ENCODE data around the gene SLC9A3. TPM values are rescaled to one million over a fixed set of nuclear protein-coding genes. Genes with fewer than 3 reads are reported as not detected.

The SLC9A3 gene
- total RNA-seq = under 1 TPM; 0.69 to 0.71 TPM
- long read RNA-seq, donor 1, partial matches to known transcripts = 0 of 5 reads
- long read RNA-seq, donor 1, other reads (novel, unspliced or antisense) = 5 of 5 reads
- long read RNA-seq, donor 2, partial matches to known transcripts = 0 of 12 reads
- long read RNA-seq, donor 2, other reads (novel, unspliced or antisense) = 12 of 12 reads

DNA sequence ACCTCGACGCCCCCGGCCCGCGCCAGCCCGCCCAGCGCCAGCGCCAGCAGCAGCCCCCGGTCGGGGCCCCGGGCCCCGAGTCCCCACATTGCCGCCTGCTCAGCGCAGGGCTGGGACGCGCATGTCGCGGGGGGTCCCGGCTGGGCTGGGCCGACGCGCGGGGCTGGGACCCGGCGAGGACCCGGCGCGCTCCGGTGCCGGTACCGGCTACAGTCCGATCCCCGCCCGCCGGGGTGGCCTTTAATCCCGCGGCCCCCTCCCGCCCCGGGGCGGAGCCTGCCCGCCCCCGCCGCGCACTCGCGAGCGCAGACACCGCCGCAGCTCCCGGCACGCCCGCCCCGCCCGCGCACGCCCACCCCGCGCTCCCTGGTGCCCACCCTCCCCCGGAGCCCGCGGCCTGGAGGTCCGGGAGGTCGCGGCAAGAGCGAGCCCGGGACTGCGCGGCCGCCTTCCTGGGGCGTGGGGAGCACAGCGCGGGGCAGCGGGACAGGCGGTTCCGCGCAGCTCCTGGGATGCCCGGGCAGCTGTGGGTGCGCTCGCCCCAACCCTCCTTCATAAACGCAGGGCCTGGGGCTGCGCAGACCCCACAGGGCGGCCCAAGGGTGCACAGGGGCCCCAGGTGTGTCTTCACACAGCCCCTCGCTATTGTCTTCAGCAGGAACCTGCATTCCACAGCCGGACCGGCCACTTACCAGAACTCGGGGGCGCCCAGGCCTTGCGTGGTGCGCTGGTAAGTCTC lies at the start of gene SLC9A3:
TSS of gene SLC9A3 (minus strand) at position 216 of the 739 bp plus-strand sequence.
- DNase-seq (ENCODE audit: low spot score) = no peak
- intact Hi-C loops (cut with DNase I) = no loop called here

DNA sequence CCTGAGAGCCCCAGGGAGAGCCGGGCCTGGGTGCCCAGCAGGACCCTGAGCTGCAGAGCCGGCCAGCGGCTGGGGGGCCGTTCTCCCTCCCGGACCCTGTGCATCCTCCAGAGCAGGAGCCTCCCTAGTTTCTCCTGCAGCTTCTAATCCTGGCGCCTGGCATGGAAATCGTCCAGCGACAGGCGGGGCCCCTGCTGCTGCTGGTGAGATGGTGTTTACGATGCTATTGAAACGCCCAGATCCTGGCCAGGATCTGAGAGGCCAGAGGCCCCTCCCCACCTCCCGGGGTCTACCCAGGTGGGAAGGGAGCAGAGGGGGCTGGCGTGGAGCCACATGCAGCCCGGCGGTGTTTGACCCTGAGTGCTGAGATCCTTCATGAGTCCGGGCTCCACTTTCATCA lies 49.7 kb upstream of the SLC9A3 start:
- intact Hi-C loops (cut with DNase I) = loop anchor here in 1 of 2 donors (1.0 kb wide), 1 partner anchor 32 kb away; no protein-coding TSS in a partner anchor
- peak; percentile 55 for DNase-seq (ENCODE audit: low spot score)

DNA sequence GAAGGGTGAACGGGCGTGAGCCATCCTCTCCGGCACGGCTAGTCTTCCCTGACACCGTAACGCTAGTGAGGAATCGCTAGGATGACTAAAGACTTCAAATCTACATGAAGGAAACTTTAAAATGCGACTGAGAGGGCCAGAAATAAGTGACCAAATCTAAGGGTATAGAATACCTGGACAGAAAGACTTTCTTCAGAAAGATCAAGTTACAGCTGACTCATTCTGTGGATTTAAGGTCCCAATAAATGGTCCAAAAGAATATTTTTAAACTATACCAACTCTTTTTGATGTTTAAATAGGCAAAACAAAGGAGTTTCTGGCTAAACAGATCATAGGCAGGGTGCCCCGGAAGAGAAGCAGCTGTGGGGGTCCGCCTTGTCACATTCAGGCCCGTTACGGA lies 49.0 kb upstream of the SLC9A3 start:
- intact Hi-C loops (cut with DNase I) = no loop called here
- no peak for DNase-seq (ENCODE audit: low spot score)

DNA sequence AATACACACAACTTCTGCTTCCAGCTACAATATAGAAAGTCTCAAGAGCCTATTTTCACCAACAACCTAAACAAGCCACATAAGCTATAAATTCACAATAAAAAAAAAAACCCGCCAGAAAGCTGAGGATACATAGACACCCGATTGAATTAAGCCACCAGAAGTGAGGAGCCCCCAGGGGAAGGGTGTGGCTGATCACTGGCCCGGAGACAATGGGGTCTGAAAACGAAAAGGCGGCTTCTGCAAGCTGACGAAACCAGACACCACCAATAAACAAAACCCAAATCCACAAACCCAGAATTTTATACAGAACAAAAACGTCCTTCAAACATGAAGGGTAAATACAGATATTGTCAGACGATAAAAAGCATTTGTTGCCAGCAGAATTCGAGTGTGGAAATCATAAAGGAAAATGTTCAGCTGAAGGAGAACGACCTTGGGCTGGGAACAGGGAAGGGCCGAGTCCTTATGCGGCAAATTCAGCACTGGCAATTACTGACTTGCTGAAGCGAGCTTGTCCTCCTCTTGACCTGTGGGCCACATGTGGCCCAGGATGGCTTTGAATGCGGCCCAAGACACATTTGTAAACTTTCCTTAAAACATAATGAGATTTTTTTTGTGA lies 48.3 kb upstream of the SLC9A3 start:
- DNase-seq (ENCODE audit: low spot score) = peak; percentile 36

DNA sequence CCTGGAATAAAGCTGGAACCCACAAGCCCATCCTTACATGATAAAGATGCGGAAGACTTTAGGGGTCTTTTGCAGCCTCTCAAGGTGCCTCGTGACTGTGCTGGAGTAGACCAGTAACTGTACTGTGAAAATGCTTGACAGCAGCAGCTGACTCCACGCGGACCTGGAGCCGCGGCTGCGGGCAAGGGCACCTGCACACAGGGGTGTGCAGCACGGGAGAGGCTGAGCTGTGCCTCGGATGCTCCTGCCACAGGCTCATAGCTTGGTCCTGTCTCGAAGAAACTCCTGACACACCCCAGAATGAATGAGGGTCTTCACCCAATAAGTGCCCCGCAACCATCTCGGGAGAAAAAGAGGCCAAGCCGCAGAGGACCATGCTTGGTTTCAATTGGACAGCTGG lies 47.5 kb upstream of the SLC9A3 start:
- peak; percentile 61 for DNase-seq (ENCODE audit: low spot score)
- intact Hi-C loops (cut with DNase I) = no loop called here

More for the DNA sequence above, 48.3 kb upstream of the SLC9A3 start:
- intact Hi-C loops (cut with DNase I) = no loop called here

DNA sequence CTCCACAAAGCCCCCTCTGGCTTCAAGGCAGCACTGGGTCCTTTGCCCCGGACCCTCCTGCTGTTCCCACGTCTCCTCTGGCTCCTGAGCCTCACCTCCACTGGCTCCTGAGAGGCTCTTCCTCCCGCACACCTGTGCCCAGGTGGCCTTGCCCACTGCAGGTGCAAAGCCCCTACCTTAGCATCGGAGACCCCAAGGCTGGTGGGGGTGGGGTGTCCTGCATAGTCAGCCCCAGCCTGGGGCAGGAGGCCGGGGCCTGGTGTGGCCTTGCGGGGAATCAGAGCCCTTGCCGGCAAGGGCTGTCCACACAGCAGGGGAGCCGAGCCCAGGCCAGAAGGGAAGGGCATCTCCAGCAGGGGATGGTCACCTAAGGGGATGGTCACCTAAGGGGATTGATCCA lies 46.6 kb upstream of the SLC9A3 start:
- DNase-seq (ENCODE audit: low spot score) = peak; percentile 56
- intact Hi-C loops (cut with DNase I) = no loop called here

DNA sequence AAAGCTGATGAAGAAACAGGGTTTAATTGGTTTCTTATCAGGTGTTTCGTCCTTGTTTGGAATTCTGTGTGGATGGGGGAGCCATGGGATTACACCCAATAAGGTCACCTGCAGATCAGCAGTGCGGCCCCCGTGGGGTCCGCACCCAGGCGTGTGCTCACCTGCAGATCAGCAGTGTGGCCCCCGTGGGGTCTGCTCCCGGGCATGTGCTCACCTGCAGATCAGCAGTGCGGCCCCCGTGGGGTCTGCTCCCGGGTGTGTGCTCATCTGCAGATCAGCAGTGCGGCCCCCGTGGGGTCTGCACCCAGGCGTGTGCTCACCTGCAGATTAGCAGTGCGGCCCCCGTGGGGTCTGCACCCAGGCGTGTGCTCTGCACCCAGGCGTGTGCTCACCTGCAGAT lies 46.2 kb upstream of the SLC9A3 start:
- intact Hi-C loops (cut with DNase I) = no loop called here
- peak; percentile 50 for DNase-seq (ENCODE audit: low spot score)

DNA sequence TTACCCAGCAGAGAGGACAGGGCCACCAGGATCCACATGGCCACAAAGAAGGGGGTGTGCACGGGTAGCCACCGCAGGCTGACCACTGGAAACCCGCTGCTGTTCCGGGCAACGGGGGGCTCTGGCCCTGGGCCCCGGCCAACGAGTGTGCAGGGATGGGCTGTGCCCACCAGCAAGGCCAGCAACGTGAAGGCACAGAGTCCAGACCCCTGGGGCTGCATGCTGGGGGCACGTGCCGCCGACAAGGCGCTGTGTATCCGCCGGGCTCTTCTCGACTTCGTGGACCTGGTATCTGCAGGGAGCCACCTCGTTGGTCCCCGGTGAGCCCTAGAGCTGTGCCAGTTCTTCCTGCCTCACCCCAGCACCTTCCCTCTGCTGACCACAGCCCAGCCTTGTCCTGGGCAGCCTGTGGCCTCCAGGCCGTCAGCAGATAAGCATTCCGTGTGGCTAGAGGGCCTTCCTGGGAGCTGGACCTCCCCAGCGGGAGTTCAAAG lies 45.7 kb upstream of the SLC9A3 start:
- intact Hi-C loops (cut with DNase I) = no loop called here
- peak; percentile 72 for DNase-seq (ENCODE audit: low spot score)

DNA sequence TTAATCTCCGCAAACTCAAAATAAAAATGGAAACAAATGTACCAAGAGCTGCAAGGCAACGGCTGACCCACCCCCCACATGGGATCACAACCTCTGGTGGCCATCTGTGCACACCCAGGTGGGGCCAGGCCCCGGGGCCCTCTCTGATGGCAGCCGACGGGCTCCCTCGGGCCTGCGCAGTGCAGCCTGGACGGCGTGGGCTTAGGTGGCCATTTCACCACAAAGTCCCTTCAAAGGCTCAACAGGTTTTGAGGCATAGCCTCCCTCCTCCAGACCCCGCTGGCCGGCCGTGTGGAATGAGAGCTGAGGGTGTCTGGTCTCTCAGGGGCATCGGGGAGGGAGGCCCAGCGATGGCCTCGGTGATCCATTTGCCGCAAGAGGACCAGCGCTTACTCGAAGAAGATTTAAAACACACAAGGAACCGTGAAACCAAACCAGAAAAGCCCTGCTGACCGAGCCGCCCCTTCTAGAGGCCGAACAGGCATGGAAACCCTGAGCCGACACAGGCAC lies 45.2 kb upstream of the SLC9A3 start:
- intact Hi-C loops (cut with DNase I) = no loop called here
- DNase-seq (ENCODE audit: low spot score) = peak; percentile 56

DNA sequence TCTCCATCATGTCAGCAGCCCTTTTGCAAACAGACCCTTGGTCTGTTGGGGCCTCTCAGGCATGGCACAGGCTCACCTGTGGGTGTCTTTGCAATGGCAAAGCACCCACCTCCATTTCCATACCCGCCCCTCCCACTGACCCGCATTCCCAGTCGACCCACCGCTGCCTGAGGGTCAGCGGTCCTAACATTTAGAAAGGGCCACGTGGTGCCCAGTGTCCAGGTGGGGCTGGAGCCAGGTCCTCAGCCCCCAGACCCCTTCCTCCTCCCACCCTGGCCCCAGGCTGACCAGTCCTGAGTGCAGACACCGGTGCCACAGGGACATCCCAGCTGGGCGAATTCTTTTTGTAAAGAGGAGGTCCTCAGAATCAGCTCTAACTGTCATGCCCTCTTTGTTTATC lies 44.6 kb upstream of the SLC9A3 start:
- DNase-seq (ENCODE audit: low spot score) = peak; percentile 50
- intact Hi-C loops (cut with DNase I) = no loop called here

DNA sequence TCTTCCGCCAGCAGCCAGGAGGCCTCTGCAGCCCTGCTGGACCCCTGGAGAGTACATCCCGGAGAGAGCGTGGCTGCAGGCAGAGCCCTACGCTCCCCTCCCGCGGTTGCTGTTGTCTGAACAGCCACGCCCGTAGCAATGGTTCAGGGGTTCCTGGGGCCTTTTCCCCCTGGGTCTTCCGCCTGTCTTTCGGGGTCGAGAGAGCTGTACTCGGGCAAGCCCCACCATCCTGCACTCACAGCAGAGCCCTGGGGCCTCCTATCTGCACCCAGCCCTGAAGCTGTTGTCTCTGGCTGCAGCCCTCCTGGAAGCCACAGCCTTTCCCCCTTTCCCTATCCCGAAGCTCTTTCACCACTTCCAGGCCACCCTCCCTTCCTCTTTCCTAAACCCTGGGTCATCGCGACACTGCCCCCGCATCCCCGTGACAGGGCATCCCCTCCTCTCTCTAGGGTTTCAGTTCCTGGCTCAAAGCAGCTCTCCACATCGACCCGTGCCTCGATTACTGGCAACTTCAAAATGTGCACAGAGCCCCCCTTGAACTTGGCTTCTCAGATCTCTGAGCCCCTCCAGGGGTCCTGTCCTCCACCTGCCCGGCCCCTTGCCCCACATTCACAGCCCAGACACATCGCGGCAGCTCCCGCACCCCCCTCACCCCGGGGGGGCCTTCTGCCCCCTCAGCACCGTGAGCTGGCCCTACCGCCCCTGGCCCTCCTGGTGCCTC lies 44.0 kb upstream of the SLC9A3 start:
- intact Hi-C loops (cut with DNase I) = no loop called here
- DNase-seq (ENCODE audit: low spot score) = peak; percentile 66

DNA sequence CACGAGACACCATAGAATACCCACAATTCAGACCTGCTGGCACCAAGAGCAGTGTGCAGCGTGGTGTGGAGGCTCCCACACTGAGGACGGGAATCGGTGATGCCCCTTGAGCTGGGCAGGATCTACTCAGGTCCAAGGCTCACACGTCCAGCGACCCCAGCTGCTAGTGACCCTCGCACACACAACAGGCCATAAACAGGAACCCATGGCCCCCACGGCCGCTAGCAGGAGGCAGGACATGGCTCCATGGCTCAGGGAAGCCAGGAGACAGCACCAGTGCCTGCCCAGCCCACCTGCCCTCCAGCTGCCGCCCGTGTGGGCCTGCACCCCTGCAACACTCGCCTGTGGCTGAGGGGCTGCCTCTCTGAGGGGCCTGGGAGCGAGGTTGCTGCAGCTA lies 43.4 kb upstream of the SLC9A3 start:
- peak; percentile 55 for DNase-seq (ENCODE audit: low spot score)

DNA sequence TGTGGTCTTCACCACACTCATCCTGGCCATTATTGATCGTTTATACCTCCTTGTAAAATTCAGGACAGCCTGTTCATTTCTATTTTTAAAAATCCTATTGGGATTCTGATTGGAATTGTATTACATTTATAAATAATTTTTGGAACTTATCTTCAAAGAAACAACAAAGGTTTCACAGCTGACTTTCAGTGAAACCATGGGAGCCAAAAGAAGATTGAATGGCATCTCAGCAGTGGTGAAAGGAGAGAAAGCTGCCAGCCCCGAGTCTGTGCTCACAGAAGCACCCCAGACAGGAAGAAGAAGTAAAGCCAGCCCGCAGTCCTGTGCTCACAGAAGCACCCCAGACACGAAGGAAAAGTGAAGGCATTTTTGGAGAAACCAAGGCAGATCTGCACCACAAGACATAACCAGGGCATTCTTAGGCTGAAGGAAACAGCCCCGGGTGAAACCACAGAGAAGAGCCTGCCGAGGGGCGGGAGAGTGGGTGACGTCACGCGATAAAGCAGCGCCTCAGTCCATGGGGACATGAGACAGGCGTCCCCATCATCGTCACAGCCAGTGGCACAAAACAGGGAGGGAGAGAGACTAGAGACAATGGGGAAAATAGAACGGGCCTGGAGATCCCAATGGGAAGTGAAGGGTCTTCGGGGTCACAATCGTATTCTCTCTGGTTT lies 42.5 kb upstream of the SLC9A3 start:
- DNase-seq (ENCODE audit: low spot score) = peak; percentile 31
- intact Hi-C loops (cut with DNase I) = no loop called here

More for the DNA sequence above, 43.4 kb upstream of the SLC9A3 start:
- intact Hi-C loops (cut with DNase I) = no loop called here

DNA sequence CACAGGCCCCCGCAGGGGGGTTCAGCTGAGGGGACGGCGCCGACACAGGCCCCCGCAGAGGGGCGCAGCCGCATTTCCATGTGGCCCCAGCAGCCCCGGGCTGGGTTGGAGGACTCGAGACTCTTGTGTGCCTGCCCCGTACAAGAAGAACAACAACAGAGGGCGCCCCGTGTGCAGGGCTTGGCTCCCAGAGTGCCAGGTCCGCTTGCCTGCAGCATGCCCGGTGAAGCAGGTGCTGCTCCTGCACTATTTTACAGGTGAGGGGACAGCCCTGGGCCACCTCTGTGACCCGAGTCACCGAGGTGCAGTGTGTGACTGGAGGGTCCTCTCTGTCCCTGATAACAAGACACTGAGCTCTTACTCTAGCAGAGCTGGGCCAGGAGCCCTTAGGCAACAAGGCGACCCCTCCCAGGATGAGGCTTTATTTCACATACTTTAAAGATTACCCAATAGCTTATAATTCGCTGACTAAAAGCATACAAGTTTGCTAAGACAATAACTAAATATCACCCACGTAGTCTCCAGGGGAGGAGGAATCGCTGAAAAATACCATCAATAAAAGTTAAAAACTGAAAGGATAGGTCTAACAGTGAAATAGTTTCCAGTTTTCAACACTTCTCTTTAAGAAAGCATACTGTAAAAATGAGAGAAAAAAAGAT lies 41.7 kb upstream of the SLC9A3 start:
- DNase-seq (ENCODE audit: low spot score) = peak; percentile 79
- intact Hi-C loops (cut with DNase I) = no loop called here

DNA sequence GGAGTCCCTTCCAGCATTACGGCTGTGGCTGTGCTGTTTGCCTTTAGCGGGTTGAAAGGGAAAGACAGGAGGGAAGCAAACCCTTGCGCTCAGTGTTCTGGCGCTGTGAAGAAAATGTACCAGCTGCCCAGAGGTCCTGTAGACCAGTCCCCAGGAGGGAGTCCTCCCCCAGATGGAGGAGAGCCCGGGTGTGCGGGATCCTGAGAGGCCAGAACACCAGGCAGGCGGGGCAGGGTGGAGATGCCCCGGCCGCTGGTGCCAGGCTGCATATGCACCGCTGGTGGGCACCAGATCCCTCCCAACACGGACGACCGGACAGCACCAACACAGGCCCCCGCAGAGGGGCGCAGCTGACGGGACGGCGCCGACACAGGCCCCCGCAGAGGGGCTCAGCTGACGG lies 37.2 kb upstream of the SLC9A3 start:
- intact Hi-C loops (cut with DNase I) = no loop called here
- peak; percentile 60 for DNase-seq (ENCODE audit: low spot score)

DNA sequence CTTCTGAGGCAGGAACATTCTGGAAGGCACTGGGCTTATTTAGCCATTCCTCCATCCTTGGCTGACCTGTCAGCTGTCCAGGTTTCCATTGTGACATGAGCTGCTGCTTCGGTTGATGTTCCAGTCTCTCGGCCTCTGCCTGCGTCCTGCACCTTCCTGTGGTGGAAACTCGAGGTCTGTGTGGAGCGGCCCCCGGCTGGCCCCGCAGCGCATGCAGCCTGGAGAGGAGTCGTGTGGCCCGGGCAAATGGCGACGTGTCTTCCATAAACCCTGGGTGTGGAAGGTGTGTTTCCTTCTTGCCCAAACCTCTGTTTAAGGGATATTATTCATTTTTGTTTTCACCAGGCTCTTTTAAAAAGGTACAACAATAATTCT lies 36.5 kb upstream of the SLC9A3 start:
- intact Hi-C loops (cut with DNase I) = no loop called here

DNA sequence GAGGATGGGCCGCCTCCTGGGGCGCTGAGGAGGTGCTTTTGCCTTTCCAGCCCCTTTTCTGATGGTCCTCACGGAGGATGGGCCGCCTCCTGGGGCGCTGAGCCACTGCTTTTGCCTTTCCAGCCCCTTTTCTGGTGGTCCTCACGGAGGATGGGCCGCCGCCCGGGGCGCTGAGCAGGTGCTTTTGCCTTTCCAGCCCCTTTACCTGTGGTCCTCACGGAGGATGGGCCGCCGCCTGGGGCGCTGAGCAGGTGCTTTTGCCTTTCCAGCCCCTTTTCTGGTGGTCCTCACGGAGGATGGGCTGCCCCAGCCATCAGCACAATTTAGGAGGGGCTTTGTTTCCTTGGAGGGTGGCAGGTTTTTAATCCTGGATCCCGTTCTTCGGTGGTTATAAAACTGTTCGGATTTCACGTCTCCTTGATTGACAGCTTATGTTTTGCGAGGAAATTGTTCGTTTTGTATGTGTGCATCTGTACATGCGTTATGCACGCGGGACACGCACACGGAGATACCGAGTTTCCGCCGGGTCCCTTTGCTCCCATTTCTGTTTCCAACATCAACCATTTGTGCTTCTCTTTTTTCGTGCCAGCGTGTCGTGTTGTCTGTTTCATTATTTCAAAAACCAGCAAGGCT lies 34.7 kb upstream of the SLC9A3 start:
- DNase-seq (ENCODE audit: low spot score) = peak; percentile 69
- intact Hi-C loops (cut with DNase I) = no loop called here

More for the DNA sequence above, 36.5 kb upstream of the SLC9A3 start:
- peak; percentile 42 for DNase-seq (ENCODE audit: low spot score)

DNA sequence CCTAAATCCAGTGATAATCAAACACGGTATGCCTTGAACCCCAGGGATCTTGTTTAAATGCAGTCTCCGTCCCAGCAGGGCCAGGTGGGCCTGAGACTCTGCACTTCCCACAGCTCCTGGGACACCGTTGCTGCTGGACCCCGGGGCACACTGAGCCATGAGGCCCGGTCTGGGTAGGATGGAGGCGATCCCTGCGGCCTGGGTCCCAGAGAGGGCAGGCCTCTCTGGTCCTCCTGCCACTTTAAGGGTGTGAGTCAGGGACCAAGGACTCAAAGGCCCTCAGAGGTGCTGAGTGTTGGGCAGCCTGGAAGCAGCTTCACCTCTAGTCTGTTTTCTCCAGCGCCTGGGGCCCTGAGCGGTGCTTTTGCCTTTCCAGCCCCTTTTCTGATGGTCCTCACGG lies 34.1 kb upstream of the SLC9A3 start:
- peak; percentile 81 for DNase-seq (ENCODE audit: low spot score)
- intact Hi-C loops (cut with DNase I) = no loop called here

Measured in posterior vena cava (tissue), 2 donors.